HEK293T (cell line): Measurements from ENCODE around the gene MAN1A2.
"Not testable (repeated sequence)": the region's sequence is repeated elsewhere in the genome, so short reads cannot be mapped to it uniquely, and the experiment has no call there.

Experiments used
- CTCF ChIA-PET: fragments of 350-600 bp; formaldehyde crosslinking; extraction: SDS; loops from one replicate; lab custom pipeline; 2021; ENCODE audit warnings: antibody characterized with exemption, inconsistent platforms; lab: Yijun Ruan, JAX
- POLR2A ChIA-PET: fragments of 350-600 bp; formaldehyde crosslinking; extraction: SDS; loops from one replicate; lab custom pipeline; 2020; ENCODE audit warnings: antibody characterized with exemption, inconsistent platforms; lab: Yijun Ruan, JAX
- DNase-seq: peaks from one replicate; pipeline ENCODE4 v3.0.0; 2012; ENCODE audit warnings: mixed read lengths; ENCODE audit errors: extremely low spot score
- ARNT ChIP-seq: fragments of 450-650 bp; IDR thresholded peaks from 2 replicates; pipeline ENCODE4 v1.6.1; 2017; ENCODE audit warnings: mild to moderate bottlenecking
- BHLHE40 ChIP-seq: fragments of 450-650 bp; IDR thresholded peaks from 2 replicates; pipeline ENCODE4 v1.6.1; 2016; ENCODE audit warnings: mild to moderate bottlenecking, moderate library complexity, borderline replicate concordance
- CTBP1 ChIP-seq: fragments of 450-650 bp; IDR thresholded peaks from 2 replicates; pipeline ENCODE4 v1.6.1; 2016; ENCODE audit warnings: borderline replicate concordance
- ELF4 ChIP-seq: fragments of 450-650 bp; IDR thresholded peaks from 2 replicates; pipeline ENCODE4 v1.6.1; 2017; ENCODE audit warnings: antibody characterized with exemption
- FOXA1 ChIP-seq: fragments of 450-650 bp; IDR thresholded peaks from 2 replicates; pipeline ENCODE4 v1.6.1; 2016; ENCODE audit warnings: mild to moderate bottlenecking
- FOXK2 ChIP-seq: fragments of 450-650 bp; IDR thresholded peaks from 2 replicates; pipeline ENCODE4 v1.6.1; 2016; ENCODE audit warnings: mild to moderate bottlenecking
- FOXM1 ChIP-seq: fragments of 450-650 bp; IDR thresholded peaks from 2 replicates; pipeline ENCODE4 v1.6.1; 2017; ENCODE audit warnings: mild to moderate bottlenecking, borderline replicate concordance
- HDGF ChIP-seq: fragments of 450-650 bp; IDR thresholded peaks from 2 replicates; pipeline ENCODE4 v1.6.1; 2017; ENCODE audit warnings: antibody characterized with exemption, borderline replicate concordance
- L3MBTL2 ChIP-seq: fragments of 450-650 bp; conservative IDR thresholded peaks from 2 replicates; pipeline ENCODE4 v1.6.1; 2016; ENCODE audit warnings: mild to moderate bottlenecking
- LEF1 ChIP-seq: fragments of 450-650 bp; IDR thresholded peaks from 2 replicates; pipeline ENCODE4 v1.6.1; 2017; ENCODE audit warnings: mild to moderate bottlenecking, borderline replicate concordance
- NFRKB ChIP-seq: fragments of 450-650 bp; IDR thresholded peaks from 2 replicates; pipeline ENCODE4 v1.6.1; 2016; ENCODE audit warnings: mild to moderate bottlenecking, moderate library complexity
- SP1 ChIP-seq: fragments of 450-650 bp; IDR thresholded peaks from 2 replicates; pipeline ENCODE4 v1.6.1; 2017
- SUZ12 ChIP-seq: fragments of 450-650 bp; IDR thresholded peaks from 2 replicates; pipeline ENCODE4 v1.6.1; 2016; ENCODE audit warnings: mild to moderate bottlenecking
- TARDBP ChIP-seq: fragments of 450-650 bp; IDR thresholded peaks from 2 replicates; pipeline ENCODE4 v1.6.1; 2016
- ZNF384 ChIP-seq: fragments of 450-650 bp; IDR thresholded peaks from 2 replicates; pipeline ENCODE4 v1.6.1; 2016
- TF ChIP-seq, protein P1 (sequence below): fragments of 450-650 bp; IDR thresholded peaks from 2 replicates; pipeline ENCODE4 v1.6.1; 2016

Gene MAN1A2

DNA sequence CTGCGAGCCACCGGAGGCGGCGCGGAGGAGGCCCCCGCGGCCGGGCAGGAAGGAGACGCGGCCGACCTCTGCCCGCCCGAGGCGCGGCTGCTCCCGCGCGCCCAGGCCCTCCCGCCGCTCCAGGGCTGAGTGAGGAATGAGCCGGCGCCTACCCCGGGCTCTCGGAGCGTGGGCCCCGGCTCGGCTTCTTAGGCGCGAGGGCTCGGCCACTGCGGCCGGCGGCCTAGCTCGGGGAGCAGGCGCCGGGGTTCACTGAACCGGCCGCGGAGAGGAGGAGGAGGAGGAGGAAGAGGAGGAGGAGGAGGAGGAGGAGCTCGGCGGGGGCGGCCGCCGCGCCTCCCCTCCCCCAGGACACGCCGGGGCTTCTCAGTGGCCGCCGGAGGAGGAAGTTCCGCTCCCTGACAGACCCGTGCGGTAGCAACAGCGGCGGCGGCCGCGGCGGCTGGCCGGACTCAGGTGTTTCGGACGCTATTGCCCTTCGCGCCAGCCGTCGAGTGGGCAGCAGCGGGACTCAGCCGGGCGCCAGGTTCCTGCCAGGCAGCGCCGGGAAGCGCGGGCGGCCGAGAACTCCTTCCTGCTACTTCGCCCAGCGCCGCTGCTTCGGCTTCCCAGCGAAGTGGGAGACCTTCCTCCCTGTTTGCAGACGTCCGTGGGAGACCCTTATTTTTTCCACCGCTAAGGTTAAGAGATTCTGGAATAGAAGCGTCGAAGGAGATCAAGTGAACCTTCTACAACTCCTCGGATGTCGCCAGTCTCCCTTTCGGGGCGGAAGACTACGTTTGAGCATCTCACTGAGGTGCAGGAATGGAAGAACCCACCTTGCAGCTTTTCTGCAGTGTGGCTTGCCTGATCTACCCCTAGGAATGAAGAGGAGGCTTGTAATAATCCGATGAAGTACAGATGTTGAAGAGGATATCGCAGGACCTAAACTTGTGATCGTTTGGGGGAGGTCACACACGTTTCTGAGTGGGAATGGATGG lies at the start of gene MAN1A2:
Gene MAN1A2 (plus strand): TSS at position 404 of the 980 bp plus-strand sequence. CDS start 735 bp downstream, outside the sequence.
- 0 out of 2 replicates have a peak, but pooled peaks have one; percentile 42 for TF ChIP-seq TARDBP
- no peak for TF ChIP-seq ARNT
- TF ChIP-seq FOXK2 = no peak
- TF ChIP-seq BHLHE40 = no peak
- TF ChIP-seq SP1 = no peak
- TF ChIP-seq CTBP1 = no peak
- no peak for TF ChIP-seq SUZ12
- peak; percentile 34 for TF ChIP-seq L3MBTL2
- no peak for TF ChIP-seq FOXA1
- TF ChIP-seq, protein P1, sequence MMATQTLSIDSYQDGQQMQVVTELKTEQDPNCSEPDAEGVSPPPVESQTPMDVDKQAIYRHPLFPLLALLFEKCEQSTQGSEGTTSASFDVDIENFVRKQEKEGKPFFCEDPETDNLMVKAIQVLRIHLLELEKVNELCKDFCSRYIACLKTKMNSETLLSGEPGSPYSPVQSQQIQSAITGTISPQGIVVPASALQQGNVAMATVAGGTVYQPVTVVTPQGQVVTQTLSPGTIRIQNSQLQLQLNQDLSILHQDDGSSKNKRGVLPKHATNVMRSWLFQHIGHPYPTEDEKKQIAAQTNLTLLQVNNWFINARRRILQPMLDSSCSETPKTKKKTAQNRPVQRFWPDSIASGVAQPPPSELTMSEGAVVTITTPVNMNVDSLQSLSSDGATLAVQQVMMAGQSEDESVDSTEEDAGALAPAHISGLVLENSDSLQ = no peak
- no peak for TF ChIP-seq FOXM1
- TF ChIP-seq NFRKB = no peak
- peak; percentile 71 for DNase-seq
- ChIA-PET CTCF (no interaction called here), POLR2A (interaction anchor here (0.7 to 1.5 kb wide), 13 partner anchors 9 to 307 kb away, joined by 3 to 11 read pairs (median 4); partner anchors contain the start of gene TTF2)

DNA sequence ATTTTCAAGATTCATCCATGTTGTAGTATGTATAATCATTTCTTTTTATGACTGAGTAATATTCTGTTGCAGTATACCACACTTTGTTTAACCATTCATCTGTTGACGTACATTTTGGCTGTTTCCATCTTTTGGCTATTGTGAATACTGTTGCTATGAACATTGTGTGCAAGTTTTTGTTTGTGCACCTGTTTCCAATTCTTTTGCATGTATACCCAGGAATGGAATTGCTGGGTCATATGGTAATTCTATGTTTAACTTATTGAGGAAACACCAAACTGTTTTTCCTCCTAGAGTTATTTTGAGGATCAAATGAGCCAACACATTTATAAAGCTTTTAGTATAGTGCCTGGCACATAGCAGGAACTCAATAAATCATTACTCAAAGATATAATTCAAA lies 49.2 kb upstream of the MAN1A2 start:
- ChIA-PET POLR2A (no interaction called here), CTCF (no interaction called here)
- DNase-seq = no peak
- TF ChIP-seq BHLHE40 (no peak), HDGF (no peak)

DNA sequence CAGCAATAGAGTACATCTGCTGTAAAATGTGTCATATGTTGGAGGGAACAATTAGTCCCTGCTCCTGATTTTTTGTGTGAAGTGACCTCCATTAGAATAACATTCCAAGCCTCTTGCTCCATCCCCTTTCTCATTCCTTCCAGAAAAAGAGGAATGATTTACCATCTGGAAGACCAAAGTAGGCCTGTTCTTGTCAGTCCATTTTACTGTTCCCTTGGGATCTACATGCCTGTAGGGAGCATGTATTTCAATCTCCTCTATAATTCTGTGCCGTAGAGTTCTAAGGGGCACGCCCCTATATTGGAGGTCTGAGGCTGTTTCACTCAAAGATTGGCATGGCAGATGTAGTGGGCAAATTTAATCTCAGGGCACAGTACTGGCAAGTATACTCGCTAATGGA lies 48.8 kb upstream of the MAN1A2 start:
- CTCF ChIA-PET = no interaction called here
- POLR2A ChIA-PET = no interaction called here
- TF ChIP-seq LEF1 (no peak), SUZ12 (no peak)
- TF ChIP-seq, protein P1 = no peak
- DNase-seq = no peak

DNA sequence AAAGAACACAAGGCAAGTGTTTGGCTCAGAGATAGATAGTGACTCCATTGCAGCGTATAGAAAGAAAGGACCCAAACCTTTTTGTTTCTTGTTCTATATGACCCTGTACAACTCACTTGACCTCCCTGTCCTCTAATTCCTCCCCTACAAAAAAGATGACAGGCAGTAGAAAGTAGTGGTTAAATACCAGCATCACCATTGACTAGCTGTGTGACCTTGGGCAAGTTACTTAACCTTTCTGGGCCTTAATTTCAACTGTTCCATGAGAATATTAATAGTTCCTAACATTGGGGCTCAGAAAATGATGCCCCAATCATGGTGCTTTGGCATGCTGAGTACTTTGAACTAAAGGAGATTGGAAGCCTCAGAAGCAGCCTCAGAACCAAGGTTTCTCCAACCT lies 46.7 kb upstream of the MAN1A2 start:
- ChIA-PET POLR2A (interaction anchor here (1.8 kb wide), 1 partner anchor 20 kb away, joined by 5 read pairs; no protein-coding TSS in a partner anchor), CTCF (no interaction called here)
- no peak for DNase-seq
- no peak for TF ChIP-seq SUZ12
- TF ChIP-seq TARDBP = no peak
- TF ChIP-seq ELF4 = no peak
- TF ChIP-seq SP1 = no peak
- TF ChIP-seq, protein P1 = no peak
- no peak for TF ChIP-seq CTBP1
- TF ChIP-seq ZNF384 = no peak
- no peak for TF ChIP-seq NFRKB
- no peak for TF ChIP-seq FOXK2
- TF ChIP-seq BHLHE40 = no peak
- TF ChIP-seq L3MBTL2 = no peak
- no peak for TF ChIP-seq ARNT
- no peak for TF ChIP-seq FOXA1
- TF ChIP-seq HDGF = no peak

DNA sequence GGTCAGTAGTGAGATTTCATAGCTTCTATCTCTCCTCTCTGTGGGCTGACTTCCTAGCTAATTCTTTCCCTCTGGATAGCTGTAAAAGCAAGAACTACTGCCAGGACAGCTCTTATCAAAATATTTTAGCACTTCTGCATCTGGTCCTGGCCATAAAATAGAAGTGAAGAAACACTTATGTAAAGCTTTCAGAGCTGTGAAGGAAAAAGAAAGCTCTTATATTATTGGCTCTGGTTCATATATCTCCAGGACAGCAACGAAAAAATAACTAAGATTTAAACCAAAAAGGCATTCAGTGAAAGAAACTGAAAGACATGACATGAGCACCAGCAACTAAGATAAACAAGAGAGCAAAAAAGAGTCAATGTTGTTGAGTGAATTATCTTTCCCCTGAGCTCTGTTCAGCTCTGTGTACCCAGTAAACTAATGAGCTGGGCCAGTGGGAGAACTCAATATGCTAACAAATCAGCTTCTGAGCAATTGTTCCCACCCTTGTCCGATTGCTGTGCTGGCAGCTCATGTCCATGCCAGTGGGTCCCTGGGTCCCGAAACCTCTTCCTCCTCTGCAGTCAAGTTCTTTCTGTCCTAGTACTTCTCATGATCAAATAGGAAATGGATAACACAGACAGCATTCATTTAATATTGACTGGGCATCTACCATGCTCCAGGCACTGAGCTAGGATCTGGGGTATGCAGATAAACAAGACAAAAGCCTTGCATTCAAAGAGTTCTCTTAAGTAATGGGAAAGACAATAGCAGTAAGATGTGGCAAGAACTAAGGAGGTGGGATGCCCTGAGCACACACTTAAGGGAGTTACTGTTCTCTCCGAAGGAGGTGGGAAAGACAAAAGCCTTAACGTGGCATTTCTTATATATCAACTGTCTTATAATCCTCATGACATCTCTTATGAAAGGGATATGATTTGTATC lies 45.3 kb upstream of the MAN1A2 start:
- POLR2A ChIA-PET = interaction anchor here (0.8 to 1.8 kb wide), 3 partner anchors 14 to 45 kb away, joined by 3 to 5 read pairs (median 3); partner anchors contain the start of gene MAN1A2
- CTCF ChIA-PET = interaction anchor here (0.6 to 1.0 kb wide), 3 partner anchors 214 to 299 kb away, joined by 3 read pairs; no protein-coding TSS in a partner anchor
- TF ChIP-seq SUZ12 = no peak
- DNase-seq = no peak

DNA sequence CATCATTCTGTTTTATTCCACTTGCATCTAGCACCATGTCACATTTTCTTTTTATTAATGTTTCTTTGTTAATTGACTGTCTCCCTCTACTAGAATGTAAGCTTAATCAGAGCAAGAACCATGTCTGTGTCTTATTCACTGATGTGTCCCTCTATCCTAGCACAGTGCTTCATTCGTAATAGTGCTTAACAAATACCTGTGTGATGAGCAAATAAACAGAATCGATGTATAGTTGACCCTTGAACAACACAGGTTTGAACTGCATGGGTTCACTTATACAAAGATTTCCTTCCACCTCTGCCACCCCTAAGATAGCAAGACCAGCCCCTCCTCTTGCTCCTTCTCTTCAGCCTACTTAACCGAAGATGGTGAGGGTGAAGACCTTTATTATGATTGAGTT lies 42.9 kb upstream of the MAN1A2 start:
- DNase-seq = no peak

DNA sequence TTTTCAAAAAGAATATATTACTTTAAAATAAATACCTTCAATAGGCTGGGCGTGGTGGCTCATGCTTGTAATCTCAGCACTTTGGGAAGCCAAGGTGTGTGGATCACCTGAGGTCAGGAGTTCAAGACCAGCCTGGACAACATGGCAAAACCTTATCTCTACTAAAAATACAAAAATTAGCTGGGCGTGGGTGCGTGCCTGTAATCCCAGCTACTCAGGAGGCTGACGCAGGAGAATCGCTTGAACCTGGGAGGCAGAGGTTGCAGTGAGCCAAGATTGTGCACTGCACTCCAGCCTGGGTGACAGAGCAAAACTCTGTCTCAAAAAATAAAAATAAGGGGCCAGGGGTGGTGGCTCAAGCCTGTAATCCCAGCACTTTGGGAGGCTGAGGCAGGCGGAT lies 41.2 kb upstream of the MAN1A2 start:
- DNase-seq, POLR2A ChIA-PET, CTCF ChIA-PET: not testable (repeated sequence)

More for the DNA sequence above, 42.9 kb upstream of the MAN1A2 start:
- ChIA-PET CTCF (no interaction called here), POLR2A (no interaction called here)
- TF ChIP-seq ELF4 = no peak
- no peak for TF ChIP-seq TARDBP
- no peak for TF ChIP-seq ZNF384
- TF ChIP-seq BHLHE40 = no peak
- TF ChIP-seq LEF1 = no peak
- TF ChIP-seq L3MBTL2 = no peak
